ENCODE data around the gene RSRC1.

DNA sequence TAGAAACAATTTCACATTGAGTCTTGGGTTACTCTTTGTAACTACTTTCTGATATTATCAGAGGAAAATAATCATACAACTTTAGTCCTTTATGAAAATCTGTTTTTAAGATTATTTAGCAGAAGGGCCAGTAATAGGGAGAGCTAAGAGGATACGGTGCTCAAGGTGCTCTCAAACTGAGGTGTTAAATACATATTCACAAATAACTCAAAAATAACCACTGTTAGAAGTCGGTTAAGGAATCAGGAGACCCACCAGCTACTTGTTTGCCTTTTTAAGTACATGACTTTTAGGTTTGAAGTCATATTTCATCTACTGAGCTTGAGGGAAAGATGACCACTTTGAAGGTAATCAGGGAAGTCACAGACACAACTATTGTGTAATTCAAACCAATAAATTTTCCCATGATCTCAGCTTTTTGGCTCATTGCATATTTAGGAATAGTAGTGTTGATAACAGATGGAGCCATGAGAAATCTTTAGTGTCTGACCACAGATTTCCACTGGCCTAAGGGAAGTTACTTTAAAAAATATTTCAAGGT, 1.4 kb upstream of the RSRC1 start:
- TF ChIP-seq CTCF (conservative IDR thresholded peaks at IDR 0.05; ENCODE audit: low read length), result no peak
- TF ChIP-seq EZH2phosphoT487 (IDR thresholded peaks at IDR 0.05; ENCODE audit: borderline replicate concordance, low read depth, low read length), result no peak
